ENCODE results near the gene RHBDD3. TPM values are rescaled to one million over a fixed set of nuclear protein-coding genes. Genes with fewer than 3 reads are reported as not detected.
A peak's percentile ranks its signal among the peaks of the same experiment; 100 is the strongest.

RHBDD3 gene
- total and polyA plus RNA-seq, 2 of the 4 experiments (the other 2 are of a cell fraction), result 5.7 to 21.5 TPM

- no peak overlapping the region for H2AK5ac ChIP-seq (ENCODE audit: low read depth, low read length)
- no peak overlapping the region for H3K9ac ChIP-seq (ENCODE audit: low read depth, low read length)
- no peak overlapping the region for H3K27ac ChIP-seq (ENCODE audit: insufficient read depth, low read length)
- no peaks in the 10 kb centered on the region for H3K79me1 ChIP-seq (ENCODE audit: low read depth in 1 of 2, low read length in 2 of 2)
- no peak overlapping the region for H4K8ac ChIP-seq (ENCODE audit: low read depth in 2 of 2, low read length in 2 of 2)
- H3K36me3 ChIP-seq (ENCODE audit: control insufficient read depth, insufficient read depth, low read length), result no peaks in the 10 kb centered on the region
- no TSS peak for BruUV-seq (replicated peaks)
- no peak overlapping the region for H2BK5ac ChIP-seq (ENCODE audit: low read depth, low read length, poor library complexity, severe bottlenecking)
- POLR2A ChIA-PET (ENCODE audit: unreplicated experiment), result no interaction called here
- no peak for TF ChIP-seq RCOR1 (IDR thresholded peaks at IDR 0.05; ENCODE audit: insufficient replicate concordance, low read length)
- no peaks in the 10 kb centered on the region for H4K20me1 ChIP-seq (ENCODE audit: insufficient read depth, low read length)
- peak overlapping the region; percentile 28 for H2AK9ac ChIP-seq (replicated peaks; ENCODE audit: low read depth, low read length, poor library complexity)
- H3K18ac ChIP-seq (ENCODE audit: low read depth, low read length), result no peak overlapping the region
- no peak overlapping the region for H3K56ac ChIP-seq (ENCODE audit: extremely low read depth, insufficient read depth, low read length)
- peaks cover 2% of the 10 kb centered on the region; the same call in 1 of the 2 replicates for H3K9me3 ChIP-seq (ENCODE audit: control insufficient read depth, insufficient read depth, low read length)
- CTCF ChIA-PET, result interaction anchor here (1.3 kb wide), 1 partner anchor 28 kb away, joined by 3 read pairs; no protein-coding TSS in a partner anchor
- peak overlapping the region; percentile 33 for H2AFZ ChIP-seq (replicated peaks; ENCODE audit: low read length, poor library complexity)
- no peak overlapping the region for H4K5ac ChIP-seq (ENCODE audit: low read depth, low read length)
- H3K4me3 ChIP-seq (ENCODE audit: insufficient read depth, low read depth, low read length), result no peak overlapping the region
- WGBS, 2 experiments (ENCODE audit: extremely low coverage in 2 of 2, insufficient read length in 1 of 2), result 64% methylated on average over 13 of the region's 22 CpGs; no CpG with 5 or more reads in 1 of the 2 experiments
- no peak overlapping the region for H4K91ac ChIP-seq (ENCODE audit: insufficient read depth, low read depth, low read length)
- H2BK15ac ChIP-seq (ENCODE audit: low read depth, low read length), result no peak overlapping the region
- H3K4me1 ChIP-seq (ENCODE audit: control insufficient read depth, insufficient read depth, low read length), result no peaks in the 10 kb centered on the region
- ATAC-seq (ENCODE audit: low read depth), result no peak
- H3K9me1 ChIP-seq (ENCODE audit: insufficient read depth, low read length), result no peaks in the 10 kb centered on the region
- H3K23ac ChIP-seq (ENCODE audit: low read depth, low read length), result no peak overlapping the region
- no peak for DNase-seq
- H2BK20ac ChIP-seq (ENCODE audit: low read depth, low read length), result no peak overlapping the region
- no peak overlapping the region for H3K14ac ChIP-seq (replicated peaks; ENCODE audit: low read depth, low read length)
- in situ Hi-C loops (cut with MboI; ENCODE audit: low sequenced_read_pairs) (loop anchor here (25.0 kb wide), 1 partner anchor 620 kb away; no protein-coding TSS in a partner anchor), intact Hi-C loops (cut with micrococcal nuclease) (no loop called here), dilution Hi-C loops (cut with HindIII; ENCODE audit: low sequenced_read_pairs, unreplicated experiment) (no loop called here)
- no peak overlapping the region for H3K4ac ChIP-seq (ENCODE audit: low read depth, low read length)
- H3K4me2 ChIP-seq (ENCODE audit: low read depth, low read length), result no peak overlapping the region
- H2BK120ac ChIP-seq (ENCODE audit: low read depth, low read length), result no peak overlapping the region
- peaks cover 2% of the 10 kb centered on the region; the same call in 1 of the 2 replicates for H3K27me3 ChIP-seq (ENCODE audit: control insufficient read depth, insufficient read depth, low read length)
Measured at GRCh38 chr22:29231971-29232959, 35.5 kb downstream of the RHBDD3 start.

All from IMR-90 (cell line).